Smooth muscle cell (in vitro differentiated cells): ENCODE results near the gene PHF2. TPM values are rescaled to one million over a fixed set of nuclear protein-coding genes. Genes with fewer than 3 reads are reported as not detected.

Source experiments
- DNase-seq: peaks from one replicate; lab custom pipeline; 2025; ENCODE audit not compliant: unreplicated experiment; lab: John Stamatoyannopoulos, UW
- H2AFZ ChIP-seq: fragments of 200-600 bp; sonication (generic); 2 replicates; pipeline ENCODE4 v1.6.0; 2016; ENCODE audit warnings: antibody characterized with exemption, low read depth, mild to moderate bottlenecking
- H3F3A ChIP-seq: fragments of 200-600 bp; sonication (generic); 2 replicates; pipeline ENCODE4 v1.6.0; 2017; ENCODE audit warnings: antibody characterized with exemption, low read depth
- H3K27ac ChIP-seq: fragments of 200-600 bp; sonication (generic); 2 replicates; pipeline ENCODE4 v1.5.1; 2016; ENCODE audit warnings: low read depth, mild to moderate bottlenecking
- H3K27me3 ChIP-seq: fragments of 200-600 bp; sonication (generic); 2 replicates; pipeline ENCODE4 v1.6.1; 2016; ENCODE audit warnings: low read depth, mild to moderate bottlenecking
- H3K36me3 ChIP-seq: fragments of 200-600 bp; sonication (generic); 2 replicates; pipeline ENCODE4 v1.5.1; 2016; ENCODE audit warnings: low read depth
- H3K4me1 ChIP-seq: fragments of 200-600 bp; sonication (generic); 2 replicates; pipeline ENCODE4 v1.5.1; 2016; ENCODE audit warnings: low read depth
- H3K4me2 ChIP-seq: fragments of 200-600 bp; sonication (generic); 2 replicates; pipeline ENCODE4 v1.6.0; 2016; ENCODE audit warnings: mild to moderate bottlenecking
- H3K4me3 ChIP-seq: fragments of 200-600 bp; sonication (generic); 2 replicates; pipeline ENCODE4 v1.5.1; 2016; ENCODE audit warnings: mild to moderate bottlenecking
- H3K79me2 ChIP-seq: fragments of 200-600 bp; sonication (generic); 2 replicates; pipeline ENCODE4 v1.6.0; 2016; ENCODE audit warnings: low read depth, mild to moderate bottlenecking
- H3K9ac ChIP-seq: fragments of 200-600 bp; sonication (generic); 2 replicates; pipeline ENCODE4 v1.6.0; 2016; ENCODE audit warnings: low read depth
- H3K9me3 ChIP-seq: fragments of 200-600 bp; sonication (generic); replicated peaks from 2 replicates; pipeline ENCODE4 v1.5.1; 2016; ENCODE audit warnings: low read depth
- H4K20me1 ChIP-seq: fragments of 200-600 bp; sonication (generic); 2 replicates; pipeline ENCODE4 v1.6.0; 2016; ENCODE audit warnings: low read depth
- CTCF ChIP-seq: fragments of 200-600 bp; sonication (generic); IDR thresholded peaks from 2 replicates; pipeline ENCODE4 v1.5.1; 2017; ENCODE audit warnings: borderline replicate concordance, mild to moderate bottlenecking, antibody characterized with exemption; ENCODE audit not compliant: insufficient read depth, poor library complexity, severe bottlenecking
- WGBS: methylation state at CpG from one replicate; pipeline ENCODE4 v1.1.7; 2016; ENCODE audit warnings: low lambda C conversion rate; 5-methylcytosine and 5-hydroxymethylcytosine counted together
- polyA plus RNA-seq: library from polyadenylated mRNA; unstranded; fragments of >200 nt; fragmentation: Nextera tagmentation; extraction: Ambion mirVana; gene quantifications from 2 replicates; pipeline ENCODE4 v1.2.1, GENCODE V29; 2016
- total RNA-seq: library from RNA; depleted of rRNA; stranded (reverse); fragments of >200 nt; gene quantifications from 2 replicates; pipeline ENCODE4 v1.2.3, GENCODE V29; 2014

The PHF2 gene
- total and polyA plus RNA-seq, 2 experiments from 2014 or later: 11.1 to 18.3 TPM

- Histone ChIP-seq H3K79me2 (no peaks in the 10 kb centered on the region), H3K9me3 (no peaks in the 10 kb centered on the region), H3K27me3 (no peaks in the 10 kb centered on the region), H3K36me3 (no peaks in the 10 kb centered on the region), H2AFZ (no peak overlapping the region), H3K27ac (no peak overlapping the region), H4K20me1 (peaks cover 26% of the 10 kb centered on the region), H3K9ac (no peak overlapping the region), H3F3A (no peaks in the 10 kb centered on the region), H3K4me1 (no peaks in the 10 kb centered on the region), H3K4me3 (no peak overlapping the region), H3K4me2 (no peak overlapping the region)
- TF ChIP-seq CTCF: no peak
- 98% methylated on average over 13 of the region's 13 CpGs for WGBS
- DNase-seq: no peak
These were observed 97.5 kb downstream of the PHF2 start for GRCh38 chr9:93673839-93674334.

- DNase-seq: no peak
- no peaks in the 10 kb centered on the region for H3K36me3 ChIP-seq
- H2AFZ ChIP-seq: no peak overlapping the region
- peaks cover 20% of the 10 kb centered on the region for H4K20me1 ChIP-seq
- H3K9me3 ChIP-seq: no peaks in the 10 kb centered on the region
- no peaks in the 10 kb centered on the region for H3K4me1 ChIP-seq
- H3K9ac ChIP-seq: no peak overlapping the region
- no peak overlapping the region for H3K27ac ChIP-seq
- H3K4me3 ChIP-seq: no peak overlapping the region
- H3K4me2 ChIP-seq: no peak overlapping the region
- no peaks in the 10 kb centered on the region for H3K79me2 ChIP-seq
- no peaks in the 10 kb centered on the region for H3F3A ChIP-seq
- no peaks in the 10 kb centered on the region for H3K27me3 ChIP-seq
- TF ChIP-seq CTCF: no peak
- 97% methylated on average over 14 of the region's 14 CpGs for WGBS
These were observed 98.4 kb downstream of the PHF2 start for GRCh38 chr9:93674580-93675335.

GRCh38 chr9:93675336-93676150, 99.2 kb downstream of the PHF2 start:
- Histone ChIP-seq H3K36me3 (no peaks in the 10 kb centered on the region), H3K9me3 (no peaks in the 10 kb centered on the region), H3F3A (no peaks in the 10 kb centered on the region), H3K27me3 (no peaks in the 10 kb centered on the region), H3K79me2 (no peaks in the 10 kb centered on the region), H3K27ac (no peak overlapping the region), H3K4me3 (no peak overlapping the region), H2AFZ (no peak overlapping the region), H3K4me2 (no peak overlapping the region), H3K4me1 (no peaks in the 10 kb centered on the region), H3K9ac (no peak overlapping the region), H4K20me1 (peaks cover 12% of the 10 kb centered on the region)
- TF ChIP-seq CTCF: no peak
- 97% methylated on average over 16 of the region's 16 CpGs for WGBS
- DNase-seq: no peak
